ENCODE data around the gene FRMD4A.

The FRMD4A gene

DNA sequence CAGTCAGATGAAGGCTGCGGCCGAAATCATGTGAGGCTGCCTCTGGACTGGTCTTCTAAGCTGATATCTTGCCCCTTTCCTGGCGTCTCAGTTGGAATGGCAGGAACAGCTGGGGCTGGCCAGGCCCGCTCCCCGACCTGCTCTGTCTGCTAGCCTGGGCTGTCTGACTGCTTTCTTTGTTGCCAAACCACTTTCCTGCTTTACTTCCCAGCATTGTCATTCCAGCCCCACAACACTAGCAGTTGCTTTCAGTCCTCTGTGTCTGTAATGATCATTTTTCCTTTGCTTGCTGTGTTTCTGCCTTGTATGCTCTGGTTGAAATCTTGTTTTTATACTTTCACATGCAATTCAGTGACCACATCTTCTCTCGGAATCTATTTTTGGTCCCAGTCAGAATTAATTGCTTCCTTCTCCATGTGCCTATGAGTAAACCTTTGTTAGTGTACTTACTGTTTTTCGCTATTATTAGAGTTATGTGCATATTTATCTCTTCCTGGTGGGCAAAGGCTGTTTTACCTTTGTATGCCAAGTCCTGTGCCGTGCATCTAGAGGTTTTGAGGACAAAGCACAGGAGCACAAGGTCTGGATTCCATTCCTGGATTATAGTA, 722.4 kb downstream of the FRMD4A start:
- DNase-seq (ENCODE audit: low spot score) = no peak

DNA sequence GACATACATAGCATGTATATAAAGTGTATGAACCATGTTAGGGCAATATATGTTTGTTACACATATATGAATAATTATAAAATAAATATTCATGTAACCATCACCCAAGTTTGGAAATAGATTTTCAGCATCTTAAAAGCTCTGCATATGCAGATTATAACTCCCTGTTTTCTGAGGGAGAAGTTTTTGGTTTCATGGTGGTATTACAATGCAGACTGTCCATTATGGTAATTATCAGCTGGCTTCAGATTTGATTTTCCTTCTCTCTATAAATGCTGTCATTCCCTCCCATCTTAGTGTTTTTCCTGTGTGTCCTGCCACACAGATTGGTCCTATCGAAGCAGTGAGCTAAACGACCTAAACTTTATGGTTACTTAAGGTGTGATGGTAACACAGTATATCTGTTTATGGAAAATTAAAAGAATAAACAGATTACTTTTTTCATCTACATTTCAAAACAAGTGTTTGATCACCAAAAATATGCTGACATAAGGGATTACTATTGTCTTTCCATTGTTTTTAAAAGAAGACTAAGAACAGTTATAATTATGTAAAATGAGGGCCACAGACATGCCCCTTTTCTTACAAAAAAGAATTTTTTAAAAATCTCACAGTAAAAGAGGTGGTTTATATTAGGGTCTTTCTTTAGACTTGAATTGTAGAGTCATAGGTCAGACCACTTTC, 726.2 kb downstream of the FRMD4A start:
- DNase-seq (ENCODE audit: low spot score) = no peak

GRCh38 chr10:13597909-13598308, 732.8 kb downstream of the FRMD4A start:
- DNase-seq (ENCODE audit: low spot score) = no peak

GRCh38 chr10:13594641-13595040, 736.1 kb downstream of the FRMD4A start:
- DNase-seq (ENCODE audit: low spot score) = no peak
